Ascending aorta (tissue), 2 donors: ENCODE results near the gene MSH2. TPM values are rescaled to one million over a fixed set of nuclear protein-coding genes. Genes with fewer than 3 reads are reported as not detected.
A peak's percentile ranks its signal among the peaks of the same experiment; 100 is the strongest.

ENCODE experiments used
- DNase-seq, 2 donors: peaks; one replicate each; pipeline ENCODE4 v3.0.0-alpha.2; 2019; ENCODE audit warnings: low spot score in 2 of 2
- H3K27ac ChIP-seq, 2 donors: fragments of 200-600 bp; sonication (generic); one replicate each; pipeline ENCODE4 v1.5.1; 2016 to 2017; ENCODE audit warnings: mild to moderate bottlenecking in 1 of 2
- H3K27me3 ChIP-seq: fragments of 200-600 bp; sonication (generic); one replicate; pipeline ENCODE4 v1.5.1; 2017
- H3K36me3 ChIP-seq, 2 donors: fragments of 200-600 bp; sonication (generic); one replicate each; pipeline ENCODE4 v1.5.1; 2016
- H3K4me1 ChIP-seq, 2 donors: fragments of 200-600 bp; sonication (generic); one replicate each; pipeline ENCODE4 v1.5.1; 2016 to 2017; ENCODE audit warnings: mild to moderate bottlenecking in 1 of 2
- H3K4me3 ChIP-seq, 2 donors: fragments of 200-600 bp; sonication (generic); one replicate each; pipeline ENCODE4 v1.5.1; 2016 to 2017; ENCODE audit warnings: mild to moderate bottlenecking in 1 of 2
- H3K9me3 ChIP-seq, 2 donors: fragments of 200-600 bp; sonication (generic); one replicate each; pipeline ENCODE4 v1.5.1; 2016
- CTCF ChIP-seq, 3 experiments: fragments of 200-600 bp in 2 of 3; fragments of 450-650 bp in 1 of 3; sonication (generic) in 2 of 3; IDR thresholded peaks; one replicate each; pipeline ENCODE4 v1.5.1; 2016 to 2019; ENCODE audit warnings: antibody characterized with exemption in 3 of 3, mild to moderate bottlenecking in 1 of 3, moderate library complexity in 1 of 3
- intact Hi-C: fragments of 100-400 bp; cut with DNase I; formaldehyde crosslinking; loops from one replicate; pipeline ENCODE4 v1.15.1; 2023
- total RNA-seq: library from RNA; depleted of rRNA; stranded (reverse); fragments of >200 nt; gene quantifications from one replicate; pipeline ENCODE4 v1.1.0, GENCODE V29; 2016

Gene MSH2
- total RNA-seq, 1 donor from 2014 or later, result 7.5 TPM

GRCh38 chr2:47519147-47519537, 116.2 kb downstream of the MSH2 start:
- H3K36me3 ChIP-seq, result no peaks in the 10 kb centered on the region
- intact Hi-C loops, result no loop called here
- TF ChIP-seq CTCF (IDR thresholded peaks at IDR 0.05), result no peak
- no peaks in the 10 kb centered on the region for H3K9me3 ChIP-seq
- no peak for DNase-seq
- H3K27ac ChIP-seq, result no peak overlapping the region
- H3K4me3 ChIP-seq, result no peak overlapping the region
- H3K4me1 ChIP-seq, result no peaks in the 10 kb centered on the region
- no peaks in the 10 kb centered on the region for H3K27me3 ChIP-seq

GRCh38 chr2:47519604-47520301, 116.8 kb downstream of the MSH2 start:
- TF ChIP-seq CTCF (IDR thresholded peaks at IDR 0.05), result no peak
- H3K27ac ChIP-seq, result no peak overlapping the region
- H3K27me3 ChIP-seq, result no peaks in the 10 kb centered on the region
- no peaks in the 10 kb centered on the region for H3K4me1 ChIP-seq
- no peaks in the 10 kb centered on the region for H3K9me3 ChIP-seq
- no peak overlapping the region for H3K4me3 ChIP-seq
- no peaks in the 10 kb centered on the region for H3K36me3 ChIP-seq
- no peak for DNase-seq
- intact Hi-C loops, result no loop called here

- H3K4me3 ChIP-seq, result peak overlapping the region; percentile 45 to 62
- DNase-seq, result no peak
- no peaks in the 10 kb centered on the region for H3K27me3 ChIP-seq
- H3K36me3 ChIP-seq, result no peaks in the 10 kb centered on the region
- TF ChIP-seq CTCF (IDR thresholded peaks at IDR 0.05), result no peak
- intact Hi-C loops, result no loop called here
- H3K9me3 ChIP-seq, result no peaks in the 10 kb centered on the region
- no peaks in the 10 kb centered on the region for H3K4me1 ChIP-seq
- no peak overlapping the region for H3K27ac ChIP-seq
Observed at GRCh38 chr2:47520302-47520630, 117.3 kb downstream of the MSH2 start.

GRCh38 chr2:47520825-47521665, 118.1 kb downstream of the MSH2 start:
- Histone ChIP-seq H3K4me3 (peak overlapping the region; percentile 45 to 62), H3K27me3 (no peaks in the 10 kb centered on the region), H3K36me3 (no peaks in the 10 kb centered on the region), H3K27ac (no peak overlapping the region), H3K4me1 (no peaks in the 10 kb centered on the region), H3K9me3 (no peaks in the 10 kb centered on the region)
- no peak for TF ChIP-seq CTCF (IDR thresholded peaks at IDR 0.05)
- intact Hi-C loops, result no loop called here
- DNase-seq, result no peak

GRCh38 chr2:47521666-47522285, 118.8 kb downstream of the MSH2 start:
- H3K27ac ChIP-seq, result no peak overlapping the region
- intact Hi-C loops, result no loop called here

More at GRCh38 chr2:47521666-47522285, 118.8 kb downstream of the MSH2 start:
- H3K27me3 ChIP-seq, result no peaks in the 10 kb centered on the region
- no peaks in the 10 kb centered on the region for H3K9me3 ChIP-seq
- no peak for TF ChIP-seq CTCF (IDR thresholded peaks at IDR 0.05)
- no peaks in the 10 kb centered on the region for H3K4me1 ChIP-seq
- peak overlapping the region; percentile 45 to 62 for H3K4me3 ChIP-seq
- H3K36me3 ChIP-seq, result no peaks in the 10 kb centered on the region
- no peak for DNase-seq
